ENCODE results near the gene PDZD8. TPM values are rescaled to one million over a fixed set of nuclear protein-coding genes. Genes with fewer than 3 reads are reported as not detected.

Gene PDZD8
- total and polyA plus RNA-seq, 2 donors (not counting 3 experiments of a cell fraction or from before 2014, with no cell fraction given), result 5.9 to 22.6 TPM

- ChIA-PET POLR2A (no interaction called here), CTCF (interaction anchor here (0.9 to 1.2 kb wide), 4 partner anchors 11 to 147 kb away, joined by 3 to 4 read pairs (median 4); no protein-coding TSS in a partner anchor)
- dilution Hi-C loops (cut with MboI; ENCODE audit: extremely low pct_ligation_motif_present, low sequenced_read_pairs) (no loop called here), intact Hi-C loops (cut with micrococcal nuclease) (loop anchor here (2.0 to 5.0 kb wide), 2 partner anchors 16 to 684 kb away; partner anchors contain the start of gene RAB11FIP2)
- no TSS peak for BruUV-seq (replicated peaks)
- Histone ChIP-seq H3K9me3 (replicated peaks; ENCODE audit: control insufficient read depth, insufficient read depth, low read length) (no peaks in the 10 kb centered on the region), H3K4me1 (ENCODE audit: control insufficient read depth, extremely low read depth, insufficient read depth, low read length) (peaks cover 37% of the 10 kb centered on the region), H3K9me1 (replicated peaks; ENCODE audit: control insufficient read depth, extremely low read depth, insufficient read depth, low read length) (no peaks in the 10 kb centered on the region), H3K4me2 (ENCODE audit: insufficient read depth, low read length) (peak overlapping the region; percentile 8), H3K27ac (ENCODE audit: insufficient read depth, low read depth, low read length) (no peak overlapping the region), H3K4me3 (replicated peaks in 1 of 3; ENCODE audit: insufficient read depth in 1 of 3, low read depth in 1 of 3, low read length in 3 of 3) (no peak overlapping the region), H2AFZ (ENCODE audit: low read depth, low read length) (no peak overlapping the region), H3K79me2 (ENCODE audit: control insufficient read depth, insufficient read depth, low read length) (peaks cover 86% of the 10 kb centered on the region), H3K9ac (replicated peaks; ENCODE audit: extremely low read depth, insufficient read depth, low read length) (no peak overlapping the region), H3K27me3 (ENCODE audit: control insufficient read depth in 2 of 2, insufficient read depth in 2 of 2, low read length in 2 of 2) (no peaks in the 10 kb centered on the region), H4K20me1 (replicated peaks; ENCODE audit: control insufficient read depth, extremely low read depth, insufficient read depth, low read length) (peaks cover 11% of the 10 kb centered on the region), H3K36me3 (ENCODE audit: control insufficient read depth in 2 of 2, extremely low read depth in 1 of 2, insufficient read depth in 2 of 2, low read length in 2 of 2) (no peaks in the 10 kb centered on the region)
- TF ChIP-seq GATA2 (IDR thresholded peaks at IDR 0.05; ENCODE audit: insufficient read depth, insufficient read length, low read depth, low read length) (no peak), FOS (IDR thresholded peaks at IDR 0.05; ENCODE audit: borderline replicate concordance, insufficient read depth, low read length) (peak; percentile 35)
- FAIRE-seq (no peak), DNase-seq (ENCODE audit: low read depth, low spot score) (no peak)
Measured at GRCh38 chr10:117363028-117363427, 12.2 kb downstream of the PDZD8 start.

- TF ChIP-seq EZH2 (IDR thresholded peaks at IDR 0.05; ENCODE audit: borderline replicate concordance, low read depth, low read length, severe bottlenecking) (no peak), CTCF (IDR thresholded peaks at IDR 0.05; ENCODE audit: extremely low read depth in 1 of 2, insufficient read depth in 1 of 2, low read depth in 1 of 2, low read length in 2 of 2) (no peak)
- Histone ChIP-seq H3K4me3 (replicated peaks in 1 of 3; ENCODE audit: insufficient read depth in 1 of 3, low read depth in 1 of 3, low read length in 3 of 3) (no peak overlapping the region), H4K20me1 (replicated peaks; ENCODE audit: control insufficient read depth, extremely low read depth, insufficient read depth, low read length) (peaks cover 11% of the 10 kb centered on the region), H3K27ac (ENCODE audit: insufficient read depth, low read depth, low read length) (no peak overlapping the region), H3K9me3 (replicated peaks; ENCODE audit: control insufficient read depth, insufficient read depth, low read length) (no peaks in the 10 kb centered on the region), H3K27me3 (ENCODE audit: control insufficient read depth in 2 of 2, insufficient read depth in 2 of 2, low read length in 2 of 2) (no peaks in the 10 kb centered on the region), H3K4me2 (ENCODE audit: insufficient read depth, low read length) (no peak overlapping the region), H3K79me2 (ENCODE audit: control insufficient read depth, insufficient read depth, low read length) (peaks cover 81% of the 10 kb centered on the region), H3K9ac (replicated peaks; ENCODE audit: extremely low read depth, insufficient read depth, low read length) (no peak overlapping the region), H3K4me1 (ENCODE audit: control insufficient read depth, extremely low read depth, insufficient read depth, low read length) (peaks cover 37% of the 10 kb centered on the region), H3K36me3 (ENCODE audit: control insufficient read depth in 2 of 2, extremely low read depth in 1 of 2, insufficient read depth in 2 of 2, low read length in 2 of 2) (no peaks in the 10 kb centered on the region), H3K9me1 (replicated peaks; ENCODE audit: control insufficient read depth, extremely low read depth, insufficient read depth, low read length) (no peaks in the 10 kb centered on the region), H2AFZ (ENCODE audit: low read depth, low read length) (no peak overlapping the region)
- FAIRE-seq (no peak), DNase-seq (ENCODE audit: low read depth, low spot score) (peak; percentile 47)
- intact Hi-C loops (cut with micrococcal nuclease) (loop anchor here (2.0 to 5.0 kb wide), 2 partner anchors 16 to 685 kb away; partner anchors contain the start of gene RAB11FIP2), dilution Hi-C loops (cut with MboI; ENCODE audit: extremely low pct_ligation_motif_present, low sequenced_read_pairs) (no loop called here)
- CTCF ChIA-PET, result interaction anchor here (1.0 to 1.2 kb wide), 2 partner anchors 29 to 43 kb away, joined by 3 to 4 read pairs; no protein-coding TSS in a partner anchor
- POLR2A ChIA-PET, result no interaction called here
- BruUV-seq (replicated peaks), result no TSS peak
Measured at GRCh38 chr10:117362313-117362712, 12.9 kb downstream of the PDZD8 start.
